Cardiac fibroblast (primary cell): ENCODE data around the gene INO80C.
A peak's percentile ranks its signal among the peaks of the same experiment; 100 is the strongest.

Source experiments
- DNase-seq, 2 donors: peaks; one replicate each; pipeline versions ENCODE4 v3.0.0 to v3.0.0-alpha.2; 2010; ENCODE audit warnings: low read depth in 2 of 2
- H3K4me3 ChIP-seq, 2 donors: replicated peaks in 1 of 2; 1 replicate in 1 of 2; 2 replicates in 1 of 2; pipeline ENCODE4 v1.5.1; 2011; ENCODE audit warnings: low read depth in 2 of 2, low read length in 2 of 2, mild to moderate bottlenecking in 2 of 2, moderate library complexity in 1 of 2
- TF ChIP-seq, protein P1 (sequence below): IDR thresholded peaks from one replicate; pipeline ENCODE4 v1.5.1; 2011; ENCODE audit warnings: low read depth, mild to moderate bottlenecking, low read length, inconsistent platforms

The INO80C gene

DNA sequence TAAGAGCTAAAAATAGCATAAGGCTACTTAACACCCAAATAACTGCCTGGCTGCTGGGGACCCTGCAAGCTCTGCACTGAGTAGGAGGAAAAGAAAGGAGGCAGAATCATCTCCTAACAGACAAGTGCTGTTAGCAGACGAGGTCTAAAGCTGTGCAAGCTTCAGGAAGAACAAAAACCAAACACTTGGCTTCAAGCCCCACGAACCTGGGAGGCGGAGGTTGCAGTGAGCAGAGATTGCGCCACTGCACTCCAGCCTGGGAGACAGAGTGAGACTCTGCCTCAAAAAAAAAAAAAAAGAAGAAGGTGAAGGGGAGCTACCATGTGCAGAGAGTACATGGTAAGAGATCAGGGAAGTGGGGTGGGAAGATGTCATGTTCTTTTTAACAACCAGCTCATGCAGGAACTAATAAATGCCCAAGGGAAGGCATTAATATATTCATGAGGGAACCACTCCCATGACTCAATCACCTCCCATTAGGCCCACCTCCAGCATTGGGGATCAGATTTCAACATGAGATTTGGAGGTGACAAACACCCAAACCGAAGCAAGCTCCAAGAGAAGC is 28.8 kb upstream of the INO80C start:
- TF ChIP-seq, protein P1, sequence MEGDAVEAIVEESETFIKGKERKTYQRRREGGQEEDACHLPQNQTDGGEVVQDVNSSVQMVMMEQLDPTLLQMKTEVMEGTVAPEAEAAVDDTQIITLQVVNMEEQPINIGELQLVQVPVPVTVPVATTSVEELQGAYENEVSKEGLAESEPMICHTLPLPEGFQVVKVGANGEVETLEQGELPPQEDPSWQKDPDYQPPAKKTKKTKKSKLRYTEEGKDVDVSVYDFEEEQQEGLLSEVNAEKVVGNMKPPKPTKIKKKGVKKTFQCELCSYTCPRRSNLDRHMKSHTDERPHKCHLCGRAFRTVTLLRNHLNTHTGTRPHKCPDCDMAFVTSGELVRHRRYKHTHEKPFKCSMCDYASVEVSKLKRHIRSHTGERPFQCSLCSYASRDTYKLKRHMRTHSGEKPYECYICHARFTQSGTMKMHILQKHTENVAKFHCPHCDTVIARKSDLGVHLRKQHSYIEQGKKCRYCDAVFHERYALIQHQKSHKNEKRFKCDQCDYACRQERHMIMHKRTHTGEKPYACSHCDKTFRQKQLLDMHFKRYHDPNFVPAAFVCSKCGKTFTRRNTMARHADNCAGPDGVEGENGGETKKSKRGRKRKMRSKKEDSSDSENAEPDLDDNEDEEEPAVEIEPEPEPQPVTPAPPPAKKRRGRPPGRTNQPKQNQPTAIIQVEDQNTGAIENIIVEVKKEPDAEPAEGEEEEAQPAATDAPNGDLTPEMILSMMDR, result no peak
- no peak overlapping the region for H3K4me3 ChIP-seq

DNA sequence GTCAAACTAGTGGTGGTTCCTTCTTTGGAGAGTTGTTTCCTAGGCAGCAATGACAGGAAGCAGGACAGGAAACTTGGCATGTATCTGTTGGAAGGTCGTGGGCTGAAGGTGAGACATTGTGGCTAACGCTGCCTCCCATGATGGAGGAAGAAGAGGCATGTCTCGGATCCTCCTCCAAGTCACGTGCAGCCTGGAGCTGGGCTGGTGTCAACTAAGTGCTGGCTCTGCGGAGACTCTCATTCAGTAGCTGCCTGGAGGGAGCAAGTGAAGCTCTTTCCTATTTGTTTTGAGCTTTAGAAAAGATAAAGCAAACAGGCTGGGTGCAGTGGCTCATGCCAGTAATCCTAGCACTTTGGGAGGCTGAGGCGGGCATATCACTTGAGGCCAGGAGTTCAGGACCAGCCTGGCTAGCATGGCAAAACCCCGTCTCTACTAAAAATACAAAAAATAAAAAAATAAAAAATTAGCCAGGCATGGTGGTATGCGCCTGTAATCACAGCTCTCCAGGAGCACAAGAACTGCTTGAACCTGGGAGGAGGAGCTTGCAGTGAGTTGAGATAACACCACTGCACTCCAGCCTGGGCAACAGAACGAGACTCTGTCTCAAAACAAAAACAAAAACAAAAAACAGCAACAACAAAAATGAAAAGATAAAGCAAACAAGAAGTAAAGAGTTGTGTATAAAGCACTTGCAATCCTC is 28.2 kb upstream of the INO80C start:
- TF ChIP-seq, protein P1, result no peak
- H3K4me3 ChIP-seq, result no peak overlapping the region
- DNase-seq, result no peak

More for the DNA sequence above, 28.8 kb upstream of the INO80C start:
- peak; percentile 54 to 57 for DNase-seq

DNA sequence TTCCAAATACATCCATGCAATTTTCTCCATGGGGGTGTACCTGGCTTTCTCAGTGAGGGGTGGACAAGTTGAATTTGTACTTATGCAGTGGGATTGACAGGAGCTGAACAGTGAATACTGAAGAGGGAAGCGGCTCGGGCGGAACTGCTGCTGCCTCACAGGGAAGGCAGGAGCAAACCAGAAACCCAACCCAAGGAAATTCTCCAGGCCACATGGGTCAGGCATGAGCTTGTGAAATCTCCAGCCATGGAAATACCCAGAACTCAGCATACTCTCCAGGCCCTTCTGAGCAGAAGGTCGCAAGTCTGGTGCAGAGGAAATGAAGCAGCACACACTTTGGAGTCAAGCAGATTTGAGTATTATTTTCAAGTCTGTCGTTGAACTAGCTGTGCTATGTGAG is 26.5 kb upstream of the INO80C start:
- TF ChIP-seq, protein P1, result no peak
- peak in 1 of 2 donors; percentile 26 for DNase-seq
- no peak overlapping the region for H3K4me3 ChIP-seq

DNA sequence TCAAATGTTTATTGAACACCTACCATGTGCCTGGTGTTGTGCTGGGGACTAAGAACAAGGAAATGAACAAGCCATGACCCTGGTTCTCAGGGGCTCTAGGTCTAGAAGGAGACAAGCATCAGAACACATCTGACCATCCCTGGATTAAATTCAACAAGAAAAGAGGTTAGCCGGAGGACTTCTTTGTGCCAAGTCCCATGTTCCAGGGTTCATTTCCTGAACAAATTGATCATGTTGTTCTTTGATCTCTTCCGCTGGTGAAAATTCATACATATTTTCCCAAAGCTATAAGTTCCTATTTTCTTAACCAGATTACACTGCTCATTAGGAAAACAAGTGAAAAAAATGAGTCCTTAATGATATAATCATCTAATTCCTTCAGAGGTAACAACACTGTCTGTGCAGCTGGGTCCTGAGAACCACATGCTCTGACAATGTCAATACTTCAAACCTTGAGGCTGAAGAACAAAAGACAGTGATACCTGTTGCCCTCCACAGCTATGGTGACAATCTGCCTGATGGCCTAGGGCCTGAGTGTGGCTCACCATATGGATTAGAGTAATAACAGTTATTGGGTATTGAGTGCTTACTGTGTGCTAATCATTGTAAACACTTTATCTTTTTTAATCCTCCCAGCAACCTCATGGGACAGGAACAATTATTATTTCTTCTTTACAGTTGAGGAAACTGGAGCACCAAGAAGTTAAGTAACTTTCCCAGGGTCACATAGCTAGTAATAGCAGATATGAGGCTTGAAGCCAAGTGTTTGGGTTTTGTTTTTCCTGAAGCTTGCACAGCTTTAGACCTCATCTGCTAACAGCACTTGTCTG is 24.6 kb upstream of the INO80C start:
- peak in 1 of 2 donors; percentile 13 for DNase-seq
- no peak overlapping the region for H3K4me3 ChIP-seq
- TF ChIP-seq, protein P1, result no peak

DNA sequence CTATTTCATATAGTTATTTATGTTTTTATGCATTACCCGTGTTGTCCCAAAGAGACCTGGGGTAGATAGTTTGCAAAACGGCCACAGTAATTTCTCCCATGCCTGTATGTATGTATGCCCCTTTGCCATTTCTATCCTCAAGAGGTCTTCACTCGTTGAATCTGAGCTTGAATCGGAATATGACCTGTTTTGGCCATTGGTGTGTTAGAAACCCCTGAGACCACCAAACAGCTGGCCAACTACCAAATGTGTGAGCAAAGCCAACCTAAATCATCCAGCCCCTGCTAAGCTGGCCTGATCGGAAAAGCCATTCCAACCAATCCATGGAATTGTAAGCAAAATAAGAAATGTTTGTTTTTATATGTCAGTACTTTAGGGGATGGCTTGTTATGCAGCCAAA is 23.4 kb upstream of the INO80C start:
- TF ChIP-seq, protein P1, result no peak
- DNase-seq, result no peak
- H3K4me3 ChIP-seq, result no peak overlapping the region

DNA sequence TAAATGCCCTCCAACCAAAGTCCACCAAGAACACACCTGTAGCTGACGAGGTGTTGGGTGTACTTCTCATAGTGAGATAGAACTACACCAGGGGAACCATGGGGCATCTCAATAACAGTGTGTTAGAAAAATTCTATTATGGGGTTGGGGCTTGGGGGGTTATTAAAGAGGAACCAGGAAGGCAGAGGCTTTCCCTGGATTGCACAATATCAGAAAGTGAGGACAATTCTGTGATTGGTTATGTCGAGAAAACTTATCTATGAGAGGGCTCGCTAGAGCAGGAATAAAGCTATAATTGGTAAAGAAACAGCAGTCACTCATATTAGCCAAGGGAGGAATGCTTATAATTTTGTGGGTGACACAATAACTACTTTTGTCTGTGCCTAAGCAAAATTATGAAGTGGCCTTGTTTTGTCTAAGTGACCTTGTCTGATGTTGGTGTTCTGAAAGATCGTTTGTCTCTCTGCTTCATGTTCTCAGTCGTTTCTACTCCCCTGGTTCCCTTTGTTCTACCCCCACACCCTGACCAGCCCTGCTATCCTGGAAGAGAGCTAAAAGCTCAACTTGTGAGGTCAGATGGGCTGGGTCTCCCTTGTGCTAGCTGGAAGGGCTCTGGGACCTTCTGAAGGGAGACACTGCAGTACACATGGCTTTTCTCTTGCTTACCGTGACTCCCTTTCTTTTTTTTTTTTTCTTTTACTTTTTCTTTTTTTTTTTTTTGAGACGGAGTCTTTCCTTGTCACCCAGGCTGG is 21.6 kb upstream of the INO80C start:
- DNase-seq, result no peak
- TF ChIP-seq, protein P1, result no peak
- H3K4me3 ChIP-seq, result no peak overlapping the region
